Measurements from ENCODE around the gene PTPN3.

DNA sequence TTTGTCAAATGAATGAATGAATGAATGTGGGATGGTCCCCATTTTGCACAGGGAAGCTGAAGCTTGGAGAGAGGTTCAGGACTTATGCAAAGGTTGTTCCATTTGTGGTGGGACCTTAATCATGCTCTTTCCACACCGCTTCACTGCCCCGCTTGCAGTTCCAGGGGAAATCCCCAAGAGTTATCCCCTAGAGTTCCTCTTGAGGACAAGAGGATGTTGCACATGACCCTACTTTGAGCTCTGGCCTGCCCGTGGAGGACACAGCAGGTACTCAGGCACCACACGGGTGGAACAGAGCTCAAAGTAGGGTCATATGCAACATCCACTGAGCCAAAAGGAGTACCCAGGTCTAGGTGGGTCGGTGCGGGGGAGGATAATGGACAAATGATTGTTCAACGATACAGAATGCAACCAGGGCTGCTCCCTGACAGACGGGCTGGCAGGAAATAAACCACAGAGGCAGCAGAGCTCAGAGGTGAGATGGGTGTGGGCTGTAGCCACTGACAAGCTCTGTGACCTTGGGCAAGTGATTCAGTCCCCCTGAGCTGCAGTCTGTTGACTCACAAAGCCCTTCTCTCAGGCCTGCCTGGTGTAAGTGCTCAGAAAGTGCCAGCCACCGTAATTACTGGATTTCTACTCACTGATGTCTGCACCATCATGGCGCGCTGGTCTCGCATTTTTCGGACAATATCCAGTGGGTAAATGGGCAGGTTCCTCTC lies 116.9 kb downstream of the PTPN3 start:
- TF ChIP-seq SUZ12 (IDR thresholded peaks at IDR 0.05; ENCODE audit: extremely low read depth, insufficient read depth, insufficient read length) (no peak), YY1 (IDR thresholded peaks at IDR 0.05; ENCODE audit: insufficient read depth, insufficient read length) (no peak)
